SK-N-SH (cell line): Measurements from ENCODE around the gene FAM240A.

Experiments used
- JUND ChIP-seq: IDR thresholded peaks from 2 replicates; pipeline ENCODE4 v1.4.0; 2012
- POLR2AphosphoS5 ChIP-seq: IDR thresholded peaks from 2 replicates; pipeline ENCODE4 v1.6.1; 2012; ENCODE audit warnings: low read depth, low read length
- TF ChIP-seq, protein P1 (sequence below): fragments of 200-600 bp; sonication (generic); IDR thresholded peaks from 2 replicates; pipeline ENCODE4 v1.6.1; 2017; ENCODE audit warnings: antibody characterized with exemption, mild to moderate bottlenecking, moderate library complexity

GRCh38 chr3:46670891-46671427 lies 58.6 kb downstream of the FAM240A start:
- no peak for TF ChIP-seq POLR2AphosphoS5
- TF ChIP-seq, protein P1, sequence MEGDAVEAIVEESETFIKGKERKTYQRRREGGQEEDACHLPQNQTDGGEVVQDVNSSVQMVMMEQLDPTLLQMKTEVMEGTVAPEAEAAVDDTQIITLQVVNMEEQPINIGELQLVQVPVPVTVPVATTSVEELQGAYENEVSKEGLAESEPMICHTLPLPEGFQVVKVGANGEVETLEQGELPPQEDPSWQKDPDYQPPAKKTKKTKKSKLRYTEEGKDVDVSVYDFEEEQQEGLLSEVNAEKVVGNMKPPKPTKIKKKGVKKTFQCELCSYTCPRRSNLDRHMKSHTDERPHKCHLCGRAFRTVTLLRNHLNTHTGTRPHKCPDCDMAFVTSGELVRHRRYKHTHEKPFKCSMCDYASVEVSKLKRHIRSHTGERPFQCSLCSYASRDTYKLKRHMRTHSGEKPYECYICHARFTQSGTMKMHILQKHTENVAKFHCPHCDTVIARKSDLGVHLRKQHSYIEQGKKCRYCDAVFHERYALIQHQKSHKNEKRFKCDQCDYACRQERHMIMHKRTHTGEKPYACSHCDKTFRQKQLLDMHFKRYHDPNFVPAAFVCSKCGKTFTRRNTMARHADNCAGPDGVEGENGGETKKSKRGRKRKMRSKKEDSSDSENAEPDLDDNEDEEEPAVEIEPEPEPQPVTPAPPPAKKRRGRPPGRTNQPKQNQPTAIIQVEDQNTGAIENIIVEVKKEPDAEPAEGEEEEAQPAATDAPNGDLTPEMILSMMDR, result no peak
- TF ChIP-seq JUND, result no peak
